ENCODE data around the gene SH2D2A.

Gene SH2D2A

DNA sequence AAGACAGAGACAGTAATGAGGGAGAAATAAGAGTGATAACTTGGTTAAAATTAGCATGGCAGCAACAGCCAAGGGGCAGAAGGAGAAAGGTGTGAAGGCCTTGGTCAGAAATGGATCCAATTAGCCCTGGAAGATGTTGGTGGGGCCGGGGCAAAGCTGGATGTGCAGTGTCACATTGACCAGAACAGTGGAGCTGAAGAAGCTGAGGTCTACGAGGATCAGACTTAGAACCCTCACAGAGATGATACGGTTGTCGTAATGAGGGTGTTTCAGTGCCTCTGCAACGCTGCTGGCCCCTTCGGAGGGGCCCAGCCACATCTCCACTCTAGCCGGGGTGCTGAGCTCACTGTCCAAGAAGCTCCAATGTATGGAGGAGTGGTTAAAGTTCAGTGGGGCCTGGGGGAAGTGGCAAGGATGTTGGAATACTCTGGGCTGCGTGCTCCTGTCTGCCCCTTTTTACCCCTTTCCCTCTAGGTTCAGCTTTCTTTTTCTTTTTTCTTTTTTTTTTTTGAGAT lies 14.2 kb downstream of the SH2D2A start:
- no peak for DNase-seq

DNA sequence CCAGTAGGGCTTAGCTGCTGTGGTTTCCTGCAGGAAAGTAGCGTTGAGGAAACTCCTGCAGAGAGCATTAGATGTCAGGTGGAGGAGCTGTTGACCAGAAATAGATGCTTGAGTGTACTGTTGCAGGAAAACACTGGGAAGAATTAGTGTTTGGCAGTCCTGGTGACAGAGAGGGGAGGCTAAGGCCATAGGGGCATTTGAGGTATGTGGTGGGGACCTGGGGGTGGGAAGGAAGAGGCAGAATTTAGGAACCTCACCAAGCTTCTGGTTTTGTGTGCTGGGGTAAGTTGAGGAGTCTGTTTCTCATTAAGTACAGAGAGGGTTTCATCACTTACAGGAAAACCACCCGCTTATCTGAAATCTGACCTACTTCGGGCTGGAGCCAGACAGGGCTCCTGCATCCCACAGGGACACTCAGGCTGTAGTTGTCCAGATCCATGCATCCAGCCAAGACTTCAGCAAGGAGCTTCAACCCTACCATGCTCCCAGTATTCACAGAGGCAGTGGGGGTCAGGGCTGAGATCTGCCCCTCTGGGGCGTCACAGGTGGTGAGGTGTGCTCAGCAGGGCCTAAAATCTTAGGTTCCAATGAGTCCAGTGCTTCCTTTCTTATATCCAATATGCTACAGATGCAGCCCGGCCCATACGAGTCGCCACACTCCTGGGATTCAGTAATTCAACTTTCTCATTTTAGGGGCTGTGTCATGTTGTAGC lies 15.1 kb downstream of the SH2D2A start:
- DNase-seq: no peak

- peak; percentile 36 for DNase-seq
Observed at GRCh38 chr1:156797212-156797871, 19.3 kb downstream of the SH2D2A start.

DNA sequence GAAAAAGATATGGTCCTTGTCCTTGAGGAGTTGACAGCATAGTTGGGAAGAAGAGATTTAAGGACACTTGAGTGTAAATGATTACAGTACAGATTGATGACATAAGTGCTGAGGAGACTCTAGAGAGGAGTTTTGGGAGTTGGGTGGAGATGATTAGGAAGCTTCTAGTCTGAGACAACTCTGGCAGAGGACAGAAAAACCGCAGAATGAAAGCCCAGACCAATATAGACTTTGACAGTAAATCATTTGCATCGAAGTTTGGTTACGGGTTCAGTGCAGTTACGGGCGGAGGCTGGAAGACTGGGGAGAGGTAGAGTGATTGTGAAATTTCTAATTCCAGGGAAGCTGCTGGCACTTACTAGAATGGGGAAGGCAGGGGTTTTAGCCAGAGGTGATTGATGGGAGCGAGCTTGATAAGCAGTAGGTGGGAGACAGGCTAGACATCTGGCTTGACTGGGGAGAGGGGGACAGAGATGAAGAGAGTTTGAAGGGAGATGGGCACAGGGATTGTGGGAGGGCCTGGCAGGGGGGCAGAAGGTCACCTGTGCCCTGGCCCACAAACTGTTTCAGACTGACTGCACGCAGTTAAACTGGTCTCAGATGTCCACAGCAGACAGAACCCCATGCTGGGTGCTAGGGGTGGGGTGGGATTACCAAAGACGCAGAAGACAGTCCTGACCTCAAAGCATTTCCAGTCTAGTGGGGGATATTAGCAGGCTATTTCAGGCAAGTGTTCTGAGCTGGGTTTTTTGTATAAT lies 20.1 kb downstream of the SH2D2A start:
- no peak for DNase-seq

GRCh38 chr1:156795787-156796186 lies 20.9 kb downstream of the SH2D2A start:
- no peak for DNase-seq

GRCh38 chr1:156795374-156795733 lies 21.3 kb downstream of the SH2D2A start:
- DNase-seq: no peak

DNA sequence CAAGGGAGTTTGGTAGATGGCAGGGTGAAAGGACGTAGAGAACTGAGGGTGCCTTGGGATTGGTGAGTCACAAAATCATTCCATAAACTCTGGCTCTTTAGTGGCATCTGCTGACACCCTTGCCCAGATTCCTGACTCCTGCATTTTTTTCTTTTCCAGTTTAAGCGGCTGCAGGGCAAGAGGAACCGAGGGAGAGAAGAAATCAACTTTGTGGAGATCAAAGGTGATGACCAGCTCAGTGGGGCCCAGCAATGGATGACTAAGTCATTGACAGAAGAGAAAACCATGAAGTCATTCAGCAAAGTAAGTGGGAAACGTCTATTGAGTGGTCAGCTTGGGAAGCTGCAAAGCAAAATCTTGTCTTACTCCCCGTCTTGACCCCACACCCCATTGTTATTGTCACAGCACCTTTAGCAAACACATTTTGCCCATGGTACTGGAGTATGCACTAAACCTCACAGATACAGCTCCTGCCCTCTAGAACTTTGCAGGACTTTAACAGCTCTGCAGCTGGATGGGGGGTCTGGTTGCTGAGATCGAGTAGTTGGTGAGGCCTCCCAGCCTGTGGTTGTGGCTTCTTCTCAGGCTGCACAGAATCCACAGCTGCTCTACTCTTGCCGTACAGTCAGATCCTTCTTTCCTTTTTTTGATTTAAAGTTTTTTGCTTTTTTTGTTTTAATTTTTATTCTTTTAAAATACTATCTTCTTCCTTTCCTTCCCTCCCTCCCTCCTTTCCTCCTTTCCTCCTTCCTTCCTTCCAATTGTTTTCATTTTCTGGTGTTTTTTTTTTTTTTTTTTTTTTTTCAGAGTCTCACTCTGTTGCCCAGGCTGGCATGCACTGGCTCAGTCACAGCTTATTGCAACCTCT lies 21.9 kb downstream of the SH2D2A start:
- DNase-seq: no peak

DNA sequence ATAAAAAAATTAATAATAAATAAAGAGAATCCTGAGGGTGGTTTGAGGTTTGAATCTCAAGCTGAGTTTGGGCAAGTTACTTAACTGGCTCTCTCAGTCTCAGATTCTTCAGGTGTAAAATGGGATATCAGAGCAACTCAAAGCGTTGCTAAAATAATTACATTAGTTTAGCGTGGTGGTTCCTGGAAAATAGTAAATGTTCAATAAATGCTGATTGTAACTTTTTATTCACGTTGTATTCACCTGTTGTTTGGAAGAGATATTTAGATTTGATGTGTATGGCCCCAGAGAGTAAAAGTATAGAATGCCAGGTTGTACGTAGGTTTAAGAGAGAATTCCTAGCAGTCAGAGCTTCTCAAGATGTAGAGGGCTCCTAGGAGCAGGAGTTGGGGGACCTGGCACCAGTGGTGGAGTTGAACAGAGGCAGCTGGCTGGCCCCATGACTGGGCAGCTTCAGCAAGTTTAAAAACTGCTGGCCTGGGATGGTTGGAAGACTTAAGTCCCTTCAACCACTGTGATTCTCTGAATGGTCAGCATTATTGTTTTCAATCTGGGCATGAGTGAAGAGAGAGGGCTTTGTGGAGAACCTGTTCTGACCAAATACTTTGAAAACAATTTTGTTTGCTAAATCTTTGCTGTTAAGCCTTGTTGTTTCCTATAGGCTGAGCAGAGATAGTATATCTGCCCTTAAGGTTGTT lies 26.9 kb downstream of the SH2D2A start:
- DNase-seq: no peak

- no peak for DNase-seq
Observed at GRCh38 chr1:156788136-156788535, 28.5 kb downstream of the SH2D2A start.

- DNase-seq: no peak
Observed at GRCh38 chr1:156786640-156787039, 30.0 kb downstream of the SH2D2A start.

GRCh38 chr1:156785458-156785857 lies 31.2 kb downstream of the SH2D2A start:
- DNase-seq: no peak

DNA sequence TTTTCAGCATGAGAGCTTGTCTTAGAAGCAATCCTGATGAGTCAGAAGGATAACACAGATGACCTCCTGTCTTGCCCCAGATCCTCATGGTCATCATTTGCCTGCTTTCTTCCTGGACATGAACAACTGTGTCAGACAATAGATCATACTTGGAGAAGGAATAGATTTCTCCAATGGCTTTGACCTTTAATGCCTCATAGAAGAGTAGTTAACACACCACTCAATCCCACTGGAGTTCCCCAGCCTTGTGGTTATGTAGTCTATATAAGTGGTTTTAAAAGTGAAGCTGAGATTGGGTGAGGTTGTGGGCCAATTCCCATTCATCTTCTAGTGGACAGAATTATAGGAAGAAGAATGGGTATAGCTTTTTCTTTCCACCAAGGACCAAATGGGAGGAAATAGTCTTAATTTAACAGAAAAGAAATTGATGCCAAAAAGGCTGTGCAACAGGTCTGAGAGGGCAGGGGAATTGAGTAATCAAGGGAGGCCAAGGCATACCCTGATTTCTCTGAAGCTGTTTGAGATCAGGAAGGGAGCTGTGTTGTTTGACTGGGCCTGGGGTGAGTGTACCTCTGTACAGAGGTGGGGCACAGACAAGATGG lies 35.0 kb downstream of the SH2D2A start:
- no peak for DNase-seq

GRCh38 chr1:156777573-156777972 lies 39.1 kb downstream of the SH2D2A start:
- DNase-seq: no peak

DNA sequence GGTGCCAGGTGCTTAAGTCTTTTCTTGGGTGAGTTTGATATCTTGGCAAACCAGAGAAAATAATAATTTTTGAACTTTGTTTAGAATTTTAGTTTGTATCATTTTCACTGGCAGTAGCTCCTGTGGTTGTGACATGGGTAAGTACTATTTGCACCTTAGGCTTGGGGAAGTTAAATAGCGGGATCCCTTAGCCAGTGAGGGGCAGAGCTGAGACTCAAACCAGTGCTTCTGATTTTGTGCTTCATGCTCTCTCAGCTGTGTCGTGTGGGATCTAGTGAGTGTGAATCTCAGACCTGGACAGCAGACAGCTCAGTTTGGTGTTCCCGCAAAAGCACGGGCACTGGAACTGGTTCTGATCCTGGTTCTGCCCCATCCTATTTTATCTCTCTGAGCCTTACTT lies 39.7 kb downstream of the SH2D2A start:
- DNase-seq: no peak

- no peak for DNase-seq
Observed at GRCh38 chr1:156775799-156776198, 40.8 kb downstream of the SH2D2A start.

DNA sequence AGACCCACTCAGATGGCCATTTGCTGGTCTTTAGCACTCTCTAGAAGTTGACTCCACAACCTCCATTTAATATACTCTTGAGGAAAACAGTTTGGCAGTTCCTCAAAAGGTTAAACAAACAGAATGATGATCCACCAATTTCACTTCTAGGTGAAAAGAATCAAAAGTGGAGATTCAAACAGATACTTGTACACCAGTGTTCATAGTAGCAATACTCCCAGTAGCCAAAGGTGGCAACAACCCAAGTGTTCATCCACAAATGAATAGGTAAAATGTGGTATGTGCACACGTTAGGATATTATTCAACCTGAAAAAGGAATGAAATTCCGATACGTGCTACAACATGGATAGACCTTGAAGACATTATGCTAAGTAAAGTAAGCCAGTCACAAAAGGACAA lies 43.0 kb downstream of the SH2D2A start:
- DNase-seq: no peak

DNA sequence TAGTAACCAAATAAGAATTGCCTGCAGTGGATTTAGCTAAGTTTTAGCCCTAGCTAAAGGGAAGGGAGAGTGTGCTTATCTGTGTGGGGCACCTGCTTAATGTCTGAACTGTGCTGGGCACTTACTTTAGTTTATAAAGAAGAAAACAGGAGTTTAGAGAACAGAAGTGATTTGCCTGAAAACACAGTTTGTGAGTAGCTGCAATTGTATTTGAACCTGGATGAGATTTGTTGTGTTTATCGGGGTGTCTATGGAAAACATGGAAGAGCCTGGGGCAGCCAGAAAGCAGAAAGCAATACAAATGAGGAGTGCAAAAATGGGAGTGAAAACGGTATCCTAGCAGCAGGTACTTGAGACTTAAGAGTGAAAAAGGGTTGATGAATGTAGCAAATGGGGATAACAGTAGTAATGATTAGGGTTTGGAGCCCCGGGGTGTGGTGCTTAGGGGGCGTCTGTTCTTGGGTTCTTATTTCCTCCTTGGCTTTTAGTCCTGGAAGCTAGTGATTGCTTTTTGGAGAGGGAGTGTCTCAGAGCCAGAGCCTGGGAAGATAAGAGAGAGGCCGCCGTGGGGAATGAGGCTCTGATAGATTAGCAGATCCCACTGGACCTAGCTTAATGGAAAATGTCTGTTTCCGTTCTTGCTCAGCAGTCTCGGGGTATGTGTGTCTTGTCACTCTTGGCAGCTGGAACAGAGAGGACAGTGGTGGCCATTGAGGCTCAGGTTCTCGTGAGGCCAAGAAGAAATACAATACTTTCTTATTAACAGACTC lies 43.7 kb downstream of the SH2D2A start:
- no peak for DNase-seq

GRCh38 chr1:156772222-156772621 lies 44.4 kb downstream of the SH2D2A start:
- DNase-seq: no peak

DNA sequence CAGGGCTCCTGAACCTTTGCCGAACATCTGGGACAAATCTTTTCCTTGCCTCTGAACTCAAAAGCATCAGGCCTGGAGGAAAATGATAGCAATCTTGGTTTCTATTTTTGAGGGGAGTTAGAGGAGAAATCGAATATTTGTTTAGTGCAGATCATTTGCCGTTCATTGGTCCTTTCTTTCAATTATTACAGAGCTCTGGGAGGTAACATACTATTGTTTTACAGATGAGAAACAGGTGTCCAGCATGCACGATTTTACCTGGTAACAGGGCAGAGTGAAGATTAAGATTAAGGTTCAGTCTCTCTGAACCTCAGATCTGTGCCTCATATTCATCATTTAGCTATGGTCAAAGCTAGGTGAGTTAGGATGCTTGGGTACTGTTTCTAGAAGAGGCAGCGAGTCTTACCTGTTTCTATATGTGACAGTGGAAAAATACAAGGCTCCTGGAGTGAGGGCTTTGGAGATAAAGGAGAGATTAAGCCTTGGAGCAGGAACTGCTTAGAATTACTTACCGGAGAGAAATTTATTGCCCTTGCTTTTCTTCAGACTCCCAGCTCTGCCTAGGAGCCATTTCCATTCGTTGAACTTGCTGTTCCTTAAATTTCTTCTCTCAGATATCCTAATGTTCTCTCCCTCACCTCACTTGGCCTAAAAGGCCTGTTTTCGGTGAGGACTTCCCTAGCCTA lies 47.9 kb downstream of the SH2D2A start:
- DNase-seq: no peak

DNA sequence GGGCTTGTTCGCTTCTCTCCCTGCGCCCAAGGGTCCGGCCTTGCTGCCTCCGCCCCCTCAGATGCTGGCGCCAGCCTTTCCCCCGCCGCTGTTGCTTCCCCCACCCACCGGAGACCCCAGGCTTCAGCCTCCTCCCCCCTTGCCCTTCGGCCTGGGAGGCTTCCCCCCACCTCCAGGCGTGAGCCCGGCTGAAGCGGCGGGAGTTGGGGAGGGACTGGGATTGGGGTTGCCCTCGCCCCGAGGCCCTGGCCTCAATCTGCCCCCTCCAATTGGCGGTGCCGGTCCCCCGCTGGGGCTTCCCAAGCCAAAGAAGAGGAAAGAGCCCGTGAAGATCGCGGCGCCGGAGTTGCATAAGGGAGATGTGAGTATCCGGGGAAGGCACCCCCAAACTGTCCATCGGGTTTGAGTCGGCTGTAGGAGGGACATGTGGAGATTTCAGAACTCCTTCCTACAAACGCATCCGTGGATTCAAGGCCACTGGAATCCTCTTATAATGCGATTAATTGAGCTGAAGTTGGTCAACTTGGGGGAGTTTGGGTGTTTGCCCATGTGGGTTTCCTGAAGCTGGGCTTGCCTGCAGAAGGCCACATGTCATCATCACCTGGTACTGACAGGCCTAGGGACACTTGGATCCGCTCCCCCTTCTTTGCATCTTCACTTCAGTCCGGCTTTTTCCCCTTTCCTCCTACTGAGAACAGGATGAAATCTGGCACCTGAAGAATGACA lies 48.6 kb downstream of the SH2D2A start:
- no peak for DNase-seq
